ENCODE results near the gene AHNAK2.
"Not testable (repeated sequence)": the region's sequence is repeated elsewhere in the genome, so short reads cannot be mapped to it uniquely, and the experiment has no call there.

Gene AHNAK2

DNA sequence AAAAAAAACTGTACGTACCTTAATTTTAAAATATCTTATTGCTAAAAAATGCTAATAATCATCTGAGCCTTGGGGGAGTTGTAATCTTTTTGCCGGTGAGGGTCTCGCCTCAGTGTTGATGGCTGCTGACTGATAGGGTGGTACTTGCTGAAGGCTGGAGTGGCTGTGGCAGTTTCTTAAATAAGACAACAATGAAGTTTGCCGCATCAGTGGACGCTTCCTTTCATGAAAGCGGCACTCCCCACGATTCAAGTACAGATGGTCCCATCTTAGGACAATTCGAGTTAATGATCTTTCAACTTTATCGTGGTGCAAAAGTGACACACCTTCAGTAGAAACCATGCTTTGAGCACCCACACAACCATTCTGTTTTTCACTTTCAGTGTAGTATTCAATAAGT is 61.1 kb downstream of the AHNAK2 start:
- Histone ChIP-seq H3K4me1 (ENCODE audit: control insufficient read depth, insufficient read depth, low read length, poor library complexity, severe bottlenecking) (no peaks in the 10 kb centered on the region), H3K9me3 (ENCODE audit: control insufficient read depth, low read length) (peaks cover 2% of the 10 kb centered on the region), H3K4me3 (ENCODE audit: extremely low read depth, insufficient read depth, low read length, poor library complexity, severe bottlenecking) (no peak overlapping the region), H3K36me3 (ENCODE audit: control insufficient read depth, insufficient read depth, low read length) (no peaks in the 10 kb centered on the region), H3K27ac (ENCODE audit: low read depth, low read length, severe bottlenecking) (no peak overlapping the region)
- 94 to 95% methylated on average over 8 of the region's 9 CpGs for WGBS, 2 experiments (ENCODE audit: insufficient coverage in 2 of 2)

DNA sequence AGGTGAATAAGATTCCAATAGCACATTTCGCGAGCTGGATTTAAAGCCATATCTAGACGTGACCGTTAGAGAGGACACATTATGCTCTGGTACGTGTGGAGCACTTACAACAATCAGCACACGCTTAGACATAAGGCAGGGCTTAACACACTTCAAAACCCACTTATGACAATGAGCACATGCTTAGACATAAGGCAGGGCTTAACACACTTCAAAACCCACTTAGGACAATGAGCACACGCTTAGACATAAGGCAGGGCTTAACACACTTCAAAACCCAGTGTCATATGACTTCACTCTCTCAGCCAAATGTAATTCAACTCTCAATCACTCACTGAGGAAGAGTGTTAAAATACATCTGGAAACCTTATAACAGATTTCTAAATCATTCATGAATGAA is 64.7 kb downstream of the AHNAK2 start:
- WGBS, 2 experiments (ENCODE audit: insufficient coverage in 2 of 2) = 90 to 96% methylated on average over 6 to 7 of the region's 7 CpGs
- Histone ChIP-seq H3K4me3 (ENCODE audit: extremely low read depth, insufficient read depth, low read length, poor library complexity, severe bottlenecking) (no peak overlapping the region), H3K4me1 (ENCODE audit: control insufficient read depth, insufficient read depth, low read length, poor library complexity, severe bottlenecking) (no peaks in the 10 kb centered on the region), H3K36me3 (ENCODE audit: control insufficient read depth, insufficient read depth, low read length) (no peaks in the 10 kb centered on the region), H3K9me3 (ENCODE audit: control insufficient read depth, low read length) (peaks cover 10% of the 10 kb centered on the region), H3K27ac (ENCODE audit: low read depth, low read length, severe bottlenecking) (no peak overlapping the region)

DNA sequence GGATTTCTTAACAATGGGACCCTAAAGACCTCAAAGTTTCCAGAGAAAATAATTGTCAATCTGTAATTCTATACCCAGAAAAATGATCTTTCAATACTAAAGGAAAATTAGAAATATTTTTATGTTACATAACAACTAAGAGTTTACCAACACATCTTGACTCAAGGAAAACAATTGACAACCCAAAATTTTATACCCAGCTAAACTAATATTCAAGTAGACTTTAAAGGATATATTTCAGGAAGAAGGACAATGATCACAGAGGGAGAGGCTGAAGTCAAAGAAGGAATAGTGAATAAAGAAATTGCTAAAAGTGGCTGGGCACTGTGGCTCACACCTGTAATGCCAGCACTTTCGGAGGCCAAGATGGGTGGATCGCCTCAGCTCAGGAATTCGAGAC is 66.1 kb downstream of the AHNAK2 start:
- H3K4me3 ChIP-seq (ENCODE audit: extremely low read depth, insufficient read depth, low read length, poor library complexity, severe bottlenecking) = no peak overlapping the region
- WGBS, 2 experiments (ENCODE audit: insufficient coverage in 2 of 2) = 79 to 100% methylated on average over 2 to 3 of the region's 3 CpGs
- H3K4me1 ChIP-seq (ENCODE audit: control insufficient read depth, insufficient read depth, low read length, poor library complexity, severe bottlenecking) = no peaks in the 10 kb centered on the region
- H3K9me3 ChIP-seq (ENCODE audit: control insufficient read depth, low read length) = peaks cover 20% of the 10 kb centered on the region
- no peaks in the 10 kb centered on the region for H3K36me3 ChIP-seq (ENCODE audit: control insufficient read depth, insufficient read depth, low read length)
- H3K27ac ChIP-seq (ENCODE audit: low read depth, low read length, severe bottlenecking) = no peak overlapping the region

DNA sequence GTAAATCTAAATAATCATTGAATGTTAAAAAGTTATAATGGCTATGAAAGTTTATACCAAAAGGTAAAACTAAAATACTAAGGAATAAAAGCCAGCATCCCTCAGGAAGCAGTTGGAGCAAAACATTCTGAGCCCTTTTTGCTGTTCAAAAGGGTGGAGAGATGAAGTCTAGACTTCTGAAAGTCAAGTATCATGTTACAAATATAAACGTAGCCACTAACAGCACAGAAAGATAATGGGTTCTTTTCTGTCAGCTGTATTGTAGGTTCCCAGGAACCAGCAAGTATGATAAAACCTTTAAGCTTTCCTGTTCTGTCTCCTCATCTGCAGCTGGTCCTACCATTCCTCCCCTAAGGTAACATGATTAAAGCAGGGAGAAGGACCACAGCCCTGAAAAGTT is 69.9 kb downstream of the AHNAK2 start:
- WGBS, 2 experiments (ENCODE audit: insufficient coverage in 2 of 2) = 29% methylated on average over 1 of the region's 1 CpG; no CpG with 5 or more reads in 1 of the 2 experiments
- Histone ChIP-seq H3K4me3 (ENCODE audit: extremely low read depth, insufficient read depth, low read length, poor library complexity, severe bottlenecking) (no peak overlapping the region), H3K4me1 (ENCODE audit: control insufficient read depth, insufficient read depth, low read length, poor library complexity, severe bottlenecking) (no peaks in the 10 kb centered on the region), H3K27ac (ENCODE audit: low read depth, low read length, severe bottlenecking) (no peak overlapping the region), H3K9me3 (ENCODE audit: control insufficient read depth, low read length) (peaks cover 20% of the 10 kb centered on the region), H3K36me3 (ENCODE audit: control insufficient read depth, insufficient read depth, low read length) (no peaks in the 10 kb centered on the region)

DNA sequence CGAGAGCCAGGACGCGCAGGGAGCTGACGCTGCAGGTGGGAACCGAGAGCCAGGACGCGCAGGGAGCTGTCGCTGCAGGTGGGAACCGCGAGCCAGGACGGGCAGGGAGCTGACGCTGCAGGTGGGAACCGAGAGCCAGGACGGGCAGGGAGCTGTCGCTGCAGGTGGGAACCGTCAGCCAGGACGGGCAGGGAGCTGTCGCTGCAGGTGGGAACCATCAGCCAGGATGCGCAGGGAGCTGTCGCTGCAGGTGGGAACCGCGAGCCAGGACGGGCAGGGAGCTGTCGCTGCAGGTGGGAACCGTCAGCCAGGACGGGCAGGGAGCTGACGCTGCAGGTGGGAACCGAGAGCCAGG is 72.6 kb downstream of the AHNAK2 start:
- H3K4me1 ChIP-seq (ENCODE audit: control insufficient read depth, insufficient read depth, low read length, poor library complexity, severe bottlenecking); H3K4me3 ChIP-seq (ENCODE audit: extremely low read depth, insufficient read depth, low read length, poor library complexity, severe bottlenecking); H3K27ac ChIP-seq (ENCODE audit: low read depth, low read length, severe bottlenecking); H3K9me3 ChIP-seq (ENCODE audit: control insufficient read depth, low read length); H3K36me3 ChIP-seq (ENCODE audit: control insufficient read depth, insufficient read depth, low read length): not testable (repeated sequence)
- 29 to 37% methylated on average over 16 to 17 of the region's 28 CpGs for WGBS, 2 experiments (ENCODE audit: insufficient coverage in 2 of 2)

DNA sequence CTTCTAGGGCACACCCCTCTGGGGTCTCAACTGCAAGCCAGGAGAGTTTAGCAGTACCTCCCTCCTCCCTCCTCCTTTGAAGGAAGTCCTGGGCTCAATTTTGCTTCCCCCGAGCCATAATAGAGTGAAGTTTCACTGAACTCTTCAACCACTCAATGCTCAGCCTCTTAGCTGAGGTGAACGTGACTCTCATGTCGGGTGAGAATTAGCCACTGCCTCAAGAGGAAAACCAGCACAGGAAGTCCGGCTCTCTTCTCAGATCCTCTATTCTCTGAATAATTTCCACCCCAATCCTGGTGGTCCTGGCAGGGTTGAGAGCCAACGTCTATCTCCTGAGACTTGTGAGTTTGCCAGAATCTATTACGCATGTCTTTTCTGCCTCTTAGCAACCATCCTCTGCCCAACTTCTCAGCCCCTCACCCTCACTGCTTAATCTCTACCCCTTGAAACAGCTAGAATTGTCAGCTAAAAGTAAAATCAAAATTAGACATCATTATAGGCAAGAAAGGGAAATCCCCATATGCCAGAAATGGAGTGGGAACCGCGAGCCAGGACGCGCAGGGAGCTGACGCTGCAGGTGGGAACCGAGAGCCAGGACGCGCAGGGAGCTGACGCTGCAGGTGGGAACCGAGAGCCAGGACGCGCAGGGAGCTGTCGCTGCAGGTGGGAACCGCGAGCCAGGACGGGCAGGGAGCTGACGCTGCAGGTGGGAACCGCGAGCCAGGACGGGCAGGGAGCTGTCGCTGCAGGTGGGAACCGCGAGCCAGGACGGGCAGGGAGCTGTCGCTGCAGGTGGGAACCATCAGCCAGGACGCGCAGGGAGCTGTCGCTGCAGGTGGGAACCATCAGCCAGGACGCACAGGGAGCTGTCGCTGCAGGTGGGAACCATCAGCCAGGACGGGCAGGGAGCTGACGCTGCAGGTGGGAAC is 73.3 kb downstream of the AHNAK2 start:
- WGBS, 2 experiments (ENCODE audit: insufficient coverage in 2 of 2) = 27 to 36% methylated on average over 26 to 31 of the region's 38 CpGs
- not testable (repeated sequence) for H3K36me3 ChIP-seq (ENCODE audit: control insufficient read depth, insufficient read depth, low read length); H3K27ac ChIP-seq (ENCODE audit: low read depth, low read length, severe bottlenecking); H3K4me3 ChIP-seq (ENCODE audit: extremely low read depth, insufficient read depth, low read length, poor library complexity, severe bottlenecking); H3K9me3 ChIP-seq (ENCODE audit: control insufficient read depth, low read length); H3K4me1 ChIP-seq (ENCODE audit: control insufficient read depth, insufficient read depth, low read length, poor library complexity, severe bottlenecking)

DNA sequence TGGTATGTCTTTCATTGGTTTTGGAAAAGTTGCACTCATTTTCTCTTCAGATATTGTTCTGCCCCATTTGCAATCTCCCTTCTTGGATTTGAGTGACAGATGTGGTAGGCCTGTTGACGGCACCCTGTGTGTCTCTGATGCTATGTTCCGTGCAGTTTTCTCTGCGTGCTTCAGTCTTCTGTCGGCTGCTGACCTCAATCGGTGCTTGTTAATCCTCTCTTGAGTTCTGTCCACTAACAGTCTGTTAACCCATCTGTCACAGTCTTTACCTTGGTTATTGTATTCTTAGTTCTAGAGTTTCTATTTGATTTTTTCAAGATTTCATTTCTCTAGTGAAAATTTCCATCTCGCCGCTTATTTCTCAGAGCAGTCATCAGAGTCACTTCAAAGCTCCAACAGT is 74.2 kb downstream of the AHNAK2 start:
- Histone ChIP-seq H3K27ac (ENCODE audit: low read depth, low read length, severe bottlenecking) (no peak overlapping the region), H3K4me3 (ENCODE audit: extremely low read depth, insufficient read depth, low read length, poor library complexity, severe bottlenecking) (no peak overlapping the region), H3K9me3 (ENCODE audit: control insufficient read depth, low read length) (peaks cover 9% of the 10 kb centered on the region), H3K36me3 (ENCODE audit: control insufficient read depth, insufficient read depth, low read length) (no peaks in the 10 kb centered on the region), H3K4me1 (ENCODE audit: control insufficient read depth, insufficient read depth, low read length, poor library complexity, severe bottlenecking) (no peaks in the 10 kb centered on the region)
- 82 to 89% methylated on average over 4 to 5 of the region's 7 CpGs for WGBS, 2 experiments (ENCODE audit: insufficient coverage in 2 of 2)

DNA sequence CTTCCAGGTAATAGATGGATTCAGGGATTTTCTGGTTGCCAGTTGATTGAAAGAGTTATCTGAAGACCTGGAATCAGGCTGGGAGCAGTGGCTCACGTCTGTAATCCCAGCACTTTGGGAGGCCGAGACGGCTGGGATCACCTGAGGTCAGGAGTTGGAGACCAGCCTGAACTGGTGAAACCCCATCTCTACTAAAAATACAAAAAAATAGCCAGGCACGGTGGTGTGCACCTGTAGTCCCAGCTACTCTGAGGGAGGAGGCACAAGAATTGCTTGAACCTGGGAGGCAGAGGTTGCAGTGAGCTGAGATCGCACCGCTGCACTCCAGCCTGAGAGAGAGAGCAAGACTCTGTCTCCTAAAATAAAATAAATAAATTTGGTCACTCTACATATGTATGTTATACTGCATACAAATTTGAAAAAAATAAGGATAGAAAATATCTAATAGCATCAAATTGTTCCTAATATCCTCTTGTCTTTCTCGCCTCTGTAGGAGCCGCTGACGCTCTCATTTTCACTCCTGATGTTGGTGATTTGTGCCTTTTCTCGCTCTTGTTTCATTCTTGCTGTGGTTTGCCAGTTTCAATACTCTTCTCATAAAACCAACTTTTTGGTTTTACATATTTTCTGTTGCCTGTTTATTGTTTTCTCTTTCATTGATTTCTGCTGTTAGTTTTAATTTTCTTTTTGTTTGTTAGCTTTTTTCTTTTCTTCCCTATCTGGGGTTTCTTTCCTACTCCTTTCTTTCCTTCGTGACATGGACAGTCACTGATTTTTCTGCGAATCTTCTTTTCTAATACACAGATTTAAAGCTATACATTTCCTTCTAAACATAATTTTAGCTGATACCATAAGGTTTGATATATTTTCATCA is 77.3 kb downstream of the AHNAK2 start:
- 83 to 92% methylated on average over 3 to 6 of the region's 12 CpGs for WGBS, 2 experiments (ENCODE audit: insufficient coverage in 2 of 2)
- Histone ChIP-seq H3K4me3 (ENCODE audit: extremely low read depth, insufficient read depth, low read length, poor library complexity, severe bottlenecking) (no peak overlapping the region), H3K36me3 (ENCODE audit: control insufficient read depth, insufficient read depth, low read length) (no peaks in the 10 kb centered on the region)

DNA sequence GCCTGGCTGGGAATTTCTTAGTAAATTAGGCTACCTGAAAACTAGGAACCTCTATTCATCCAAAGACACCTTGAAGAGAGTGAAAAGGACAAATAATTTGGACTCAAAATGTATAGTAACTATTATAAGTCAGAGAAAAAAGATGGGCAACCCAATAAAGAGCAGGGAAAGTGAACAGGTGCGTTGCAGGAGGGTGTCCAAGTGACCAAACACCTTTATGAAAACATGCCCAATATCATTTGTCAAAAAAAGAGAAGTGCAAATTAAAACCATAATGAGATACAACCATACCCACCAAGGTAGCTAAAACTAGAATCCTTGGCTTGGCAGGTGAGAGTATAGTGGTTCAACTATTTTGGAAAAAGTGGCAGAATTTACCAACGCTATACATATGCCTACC is 78.4 kb downstream of the AHNAK2 start:
- H3K9me3 ChIP-seq (ENCODE audit: control insufficient read depth, low read length) = no peaks in the 10 kb centered on the region
- WGBS, 2 experiments (ENCODE audit: insufficient coverage in 2 of 2) = 88% methylated on average over 1 of the region's 2 CpGs; no CpG with 5 or more reads in 1 of the 2 experiments
- H3K4me1 ChIP-seq (ENCODE audit: control insufficient read depth, insufficient read depth, low read length, poor library complexity, severe bottlenecking) = no peaks in the 10 kb centered on the region
- no peaks in the 10 kb centered on the region for H3K36me3 ChIP-seq (ENCODE audit: control insufficient read depth, insufficient read depth, low read length)
- H3K27ac ChIP-seq (ENCODE audit: low read depth, low read length, severe bottlenecking) = no peak overlapping the region
- no peak overlapping the region for H3K4me3 ChIP-seq (ENCODE audit: extremely low read depth, insufficient read depth, low read length, poor library complexity, severe bottlenecking)

More for the DNA sequence above, 77.3 kb downstream of the AHNAK2 start:
- H3K9me3 ChIP-seq (ENCODE audit: control insufficient read depth, low read length) = no peaks in the 10 kb centered on the region
- no peaks in the 10 kb centered on the region for H3K4me1 ChIP-seq (ENCODE audit: control insufficient read depth, insufficient read depth, low read length, poor library complexity, severe bottlenecking)
- H3K27ac ChIP-seq (ENCODE audit: low read depth, low read length, severe bottlenecking) = no peak overlapping the region

DNA sequence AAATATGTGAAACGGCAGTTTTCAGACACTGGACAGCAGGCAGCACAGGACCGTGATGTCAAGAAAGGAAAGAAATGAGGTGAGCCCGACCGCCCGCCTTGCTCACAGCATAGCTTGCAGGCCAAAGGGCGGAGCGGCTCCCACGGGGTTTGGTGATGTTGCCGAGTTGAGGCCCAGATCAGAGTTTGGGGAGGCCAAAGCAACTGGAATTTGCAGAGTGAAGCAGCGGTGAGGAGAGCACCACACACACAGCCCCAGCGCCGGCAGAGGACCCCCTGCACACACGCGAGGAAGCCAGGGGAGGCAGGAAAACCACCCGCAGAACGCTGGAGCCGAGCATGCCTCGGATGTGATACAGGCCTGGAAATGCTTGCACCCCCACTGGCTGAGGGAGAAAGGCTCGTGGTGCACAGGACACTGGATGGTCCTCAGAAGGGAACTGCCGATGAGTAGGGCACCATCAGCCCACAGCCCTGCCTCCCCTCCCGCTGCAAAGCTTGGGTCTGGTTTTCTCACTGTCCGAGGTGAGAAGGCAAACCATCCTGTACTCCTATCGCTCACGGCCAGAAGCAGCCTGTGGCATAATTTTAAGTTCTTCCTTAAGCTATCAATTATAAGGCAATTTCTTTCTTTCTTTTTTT is 79.2 kb downstream of the AHNAK2 start:
- H3K4me3 ChIP-seq (ENCODE audit: extremely low read depth, insufficient read depth, low read length, poor library complexity, severe bottlenecking) = no peak overlapping the region
- no peaks in the 10 kb centered on the region for H3K36me3 ChIP-seq (ENCODE audit: control insufficient read depth, insufficient read depth, low read length)
- H3K27ac ChIP-seq (ENCODE audit: low read depth, low read length, severe bottlenecking) = no peak overlapping the region
- WGBS, 2 experiments (ENCODE audit: insufficient coverage in 2 of 2) = 88% methylated on average over 19 to 22 of the region's 24 CpGs
- no peaks in the 10 kb centered on the region for H3K9me3 ChIP-seq (ENCODE audit: control insufficient read depth, low read length)
- no peaks in the 10 kb centered on the region for H3K4me1 ChIP-seq (ENCODE audit: control insufficient read depth, insufficient read depth, low read length, poor library complexity, severe bottlenecking)

All from mesodermal cell (in vitro differentiated cells).